WTC11 (cell line): ENCODE data around the gene MTOR. TPM values are rescaled to one million over a fixed set of nuclear protein-coding genes. Genes with fewer than 3 reads are reported as not detected.

Experiments
- ATAC-seq: fragments of 200-7000 bp; cut with Tn5 transposase; 2 replicates; pipeline ENCODE4 v1.10.0; 2021; ENCODE audit warnings: mild to moderate bottlenecking, moderate library complexity
- CTCF ChIA-PET: fragments of 300-600 bp; sonication (Branson Sonifier 250); formaldehyde crosslinking; loops from one replicate; lab custom pipeline; 2021; ENCODE audit warnings: antibody characterized with exemption; lab: Charles Lee
- POLR2A ChIA-PET: fragments of 350-600 bp; sonication (Branson Sonifier 250); formaldehyde crosslinking; loops from one replicate; lab custom pipeline; 2021; ENCODE audit warnings: antibody characterized with exemption; lab: Charles Lee
- DNase-seq: peaks from one replicate; pipeline ENCODE4 v3.0.0; 2021; ENCODE audit warnings: low spot score
- H3K27ac Mint-ChIP-seq: 2 replicates; pipeline ENCODE4 v1.8.0; 2021; ENCODE audit warnings: mixed read lengths
- H3K27me3 Mint-ChIP-seq: 2 replicates; pipeline ENCODE4 v1.8.0; 2021; ENCODE audit warnings: low read depth, mild to moderate bottlenecking, moderate library complexity, mixed read lengths
- H3K36me3 Mint-ChIP-seq: 2 replicates; pipeline ENCODE4 v1.8.0; 2021; ENCODE audit warnings: mixed read lengths
- H3K4me1 Mint-ChIP-seq: 2 replicates; pipeline ENCODE4 v1.8.0; 2022; ENCODE audit warnings: mixed read lengths
- H3K4me3 Mint-ChIP-seq: 2 replicates; pipeline ENCODE4 v1.8.0; 2021; ENCODE audit warnings: mild to moderate bottlenecking, moderate library complexity, mixed read lengths
- H3K9me3 Mint-ChIP-seq: 2 replicates; pipeline ENCODE4 v1.8.0; 2021; ENCODE audit warnings: mixed read lengths
- CBFB ChIP-seq: sonication (generic); formaldehyde crosslinking; IDR thresholded peaks from 2 replicates; pipeline ENCODE4 v1.8.1; 2022; ENCODE audit warnings: mild to moderate bottlenecking, low read depth, missing genetic modification reagents
- CDX4 ChIP-seq: fragments of 250-450 bp; sonication (Bioruptor Pico); IDR thresholded peaks from 2 replicates; pipeline ENCODE4 v1.9.0; 2021; ENCODE audit warnings: moderate library complexity, mild to moderate bottlenecking, inconsistent platforms, borderline replicate concordance
- CREB1 ChIP-seq: sonication (generic); formaldehyde crosslinking; IDR thresholded peaks from 2 replicates; pipeline ENCODE4 v1.8.0; 2023; ENCODE audit warnings: mild to moderate bottlenecking, missing genetic modification reagents
- CREM ChIP-seq: sonication (generic); formaldehyde crosslinking; IDR thresholded peaks from 2 replicates; pipeline ENCODE4 v1.8.1; 2022; ENCODE audit warnings: mild to moderate bottlenecking, missing genetic modification reagents, moderate library complexity
- FOXP1 ChIP-seq: sonication (generic); formaldehyde crosslinking; IDR thresholded peaks from 2 replicates; pipeline ENCODE4 v1.8.0; 2022; ENCODE audit warnings: missing genetic modification reagents, mild to moderate bottlenecking, moderate library complexity, borderline replicate concordance
- GABPB1 ChIP-seq: sonication (generic); formaldehyde crosslinking; IDR thresholded peaks from 2 replicates; pipeline ENCODE4 v1.8.1; 2023; ENCODE audit warnings: mild to moderate bottlenecking, missing genetic modification reagents
- MXD4 ChIP-seq: fragments of 250-450 bp; sonication (Bioruptor Pico); IDR thresholded peaks from 2 replicates; pipeline ENCODE4 v1.8.0; 2021; ENCODE audit warnings: mild to moderate bottlenecking, moderate library complexity, borderline replicate concordance
- OVOL2 ChIP-seq: fragments of 250-450 bp; sonication (Bioruptor Pico); IDR thresholded peaks from 2 replicates; pipeline ENCODE4 v1.9.0; 2021; ENCODE audit warnings: mild to moderate bottlenecking, borderline replicate concordance
- RELA ChIP-seq: sonication (generic); formaldehyde crosslinking; IDR thresholded peaks from 2 replicates; pipeline ENCODE4 v1.8.1; 2022; ENCODE audit warnings: missing genetic modification reagents, mild to moderate bottlenecking, borderline replicate concordance
- SMAD4 ChIP-seq: sonication (generic); formaldehyde crosslinking; IDR thresholded peaks from 2 replicates; pipeline ENCODE4 v1.8.0; 2022; ENCODE audit warnings: mild to moderate bottlenecking, missing genetic modification reagents
- TCF7 ChIP-seq: sonication (generic); formaldehyde crosslinking; IDR thresholded peaks from 2 replicates; pipeline ENCODE4 v1.8.0; 2022; ENCODE audit warnings: mild to moderate bottlenecking, low read depth, missing genetic modification reagents, moderate library complexity
- TEAD1 ChIP-seq: sonication (generic); formaldehyde crosslinking; IDR thresholded peaks from 2 replicates; pipeline ENCODE4 v1.8.0; 2022; ENCODE audit warnings: mild to moderate bottlenecking, missing genetic modification reagents
- TP53 ChIP-seq: sonication (generic); formaldehyde crosslinking; IDR thresholded peaks from 2 replicates; pipeline ENCODE4 v1.8.1; 2023; ENCODE audit warnings: mild to moderate bottlenecking, missing genetic modification reagents
- ZNF121 ChIP-seq: sonication (generic); formaldehyde crosslinking; IDR thresholded peaks from 2 replicates; pipeline ENCODE4 v1.8.0; 2023; ENCODE audit warnings: missing genetic modification reagents
- ZNF232 ChIP-seq: sonication (generic); formaldehyde crosslinking; IDR thresholded peaks from 2 replicates; pipeline ENCODE4 v1.8.0; 2022; ENCODE audit warnings: mild to moderate bottlenecking, missing genetic modification reagents
- ZNF423 ChIP-seq: fragments of 250-450 bp; sonication (Bioruptor Pico); IDR thresholded peaks from 2 replicates; pipeline ENCODE4 v2.1.2; 2022; ENCODE audit warnings: mild to moderate bottlenecking, moderate library complexity
- ZNF532 ChIP-seq: fragments of 250-450 bp; sonication (Bioruptor Pico); IDR thresholded peaks from 2 replicates; pipeline ENCODE4 v1.9.0; 2021; ENCODE audit warnings: mild to moderate bottlenecking, borderline replicate concordance
- ZNF671 ChIP-seq: fragments of 250-450 bp; sonication (Bioruptor Pico); IDR thresholded peaks from 2 replicates; pipeline ENCODE4 v1.8.0; 2021; ENCODE audit warnings: mild to moderate bottlenecking
- total RNA-seq: library from RNA; stranded (reverse); gene quantifications from 3 replicates; pipeline ENCODE4 v1.2.3, GENCODE V29; 2021
- TF ChIP-seq, protein P1 (sequence below): sonication (generic); formaldehyde crosslinking; IDR thresholded peaks from 2 replicates; pipeline ENCODE4 v1.8.0; 2022; ENCODE audit warnings: missing genetic modification reagents
- TF ChIP-seq, protein P2 (sequence below): sonication (generic); formaldehyde crosslinking; IDR thresholded peaks from 2 replicates; pipeline ENCODE4 v1.8.1; 2022; ENCODE audit warnings: mild to moderate bottlenecking, missing genetic modification reagents, moderate library complexity, borderline replicate concordance
- TF ChIP-seq, protein P3 (sequence below): fragments of 250-450 bp; sonication (Bioruptor Pico); IDR thresholded peaks from 2 replicates; pipeline ENCODE4 v1.8.0; 2021; ENCODE audit warnings: mild to moderate bottlenecking
- TF ChIP-seq, protein P4 (sequence below): sonication (generic); formaldehyde crosslinking; IDR thresholded peaks from 2 replicates; pipeline ENCODE4 v1.8.1; 2023; ENCODE audit warnings: mild to moderate bottlenecking, missing genetic modification reagents, borderline replicate concordance

MTOR gene
- total RNA-seq, 1 experiment from 2014 or later = 65.0 TPM

DNA sequence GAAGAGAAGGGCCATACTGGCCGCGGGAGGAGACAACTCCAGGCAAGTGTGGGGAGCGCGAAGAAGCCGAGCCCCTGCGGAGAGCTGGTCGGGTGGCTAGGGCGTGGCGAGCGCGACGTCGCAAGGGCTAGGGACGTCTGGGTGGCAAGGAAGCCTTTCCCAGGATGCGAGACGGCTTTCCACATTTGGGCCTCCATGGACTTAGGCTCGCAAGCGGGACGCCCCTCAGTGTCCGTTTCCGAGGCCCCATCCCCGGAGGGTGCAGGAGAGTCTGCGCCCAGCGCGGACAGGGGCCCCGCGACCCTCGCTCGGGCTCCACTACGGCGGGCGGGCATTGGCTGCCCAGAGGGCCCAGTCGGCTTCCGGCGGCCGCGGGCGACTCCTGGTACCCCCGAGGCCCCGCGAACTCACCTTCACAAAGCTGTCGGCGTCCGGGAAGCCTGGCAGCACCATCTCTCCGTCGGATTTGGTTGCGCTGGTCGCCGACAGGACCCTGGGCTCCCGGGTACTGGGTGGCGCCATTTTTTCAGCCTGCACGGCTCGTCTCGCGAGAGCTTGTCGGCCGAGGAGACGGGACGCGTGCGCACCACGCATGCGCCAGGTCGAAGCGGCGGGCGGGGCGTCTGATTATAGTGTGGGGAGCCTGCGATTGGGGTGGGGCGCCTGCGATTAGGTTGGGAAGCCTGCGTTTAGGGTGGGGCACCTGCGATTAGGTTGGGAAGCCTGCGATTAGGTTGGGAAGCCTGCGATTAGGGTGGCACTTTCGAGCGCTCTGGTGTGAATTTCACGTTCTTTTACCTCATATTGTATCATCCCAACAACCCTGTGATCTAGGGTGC lies 162.8 kb downstream of the MTOR start, which contains the start of gene EXOSC10:
TSS of gene EXOSC10 (minus strand) at position 560 of the 839 bp plus-strand sequence. CDS start at position 522, 38 bp downstream.
- Mint-ChIP-seq H3K4me3 (peak within 1 kb of the TSS; percentile 97), H3K27ac (peak within 1 kb of the TSS; percentile 68), H3K4me1 (peaks cover 6% of the 10 kb centered on the region), H3K36me3 (peaks cover 20% of the 10 kb centered on the region), H3K9me3 (no peaks in the 10 kb centered on the region), H3K27me3 (no peaks in the 10 kb centered on the region)
- ChIA-PET CTCF (interaction anchor here (0.6 to 3.0 kb wide), 6 partner anchors 23 to 546 kb away, joined by 3 to 42 read pairs (median 6); partner anchors contain the start of gene SRM), POLR2A (interaction anchor here (0.5 to 1.5 kb wide), 7 partner anchors 9 to 279 kb away, joined by 3 to 5 read pairs (median 3); partner anchors contain the start of gene SRM)
- ATAC-seq = peak; percentile 93
- DNase-seq = peak; percentile 96
- peak; percentile 38 for TF ChIP-seq CREM (CRISPR knock-in tag)
- no peak for TF ChIP-seq TEAD1 (CRISPR knock-in tag)
- TF ChIP-seq RELA (CRISPR knock-in tag) = peak; percentile 75; the same call in 1 of the 2 replicates
- no peak for TF ChIP-seq ZNF121 (CRISPR knock-in tag)
- no peak for TF ChIP-seq ZNF423
- TF ChIP-seq CDX4 (CRISPR knock-in tag) = no peak
- TF ChIP-seq TP53 (CRISPR knock-in tag) = peak; percentile 72; the same call in 1 of the 2 replicates
- TF ChIP-seq, protein P1, sequence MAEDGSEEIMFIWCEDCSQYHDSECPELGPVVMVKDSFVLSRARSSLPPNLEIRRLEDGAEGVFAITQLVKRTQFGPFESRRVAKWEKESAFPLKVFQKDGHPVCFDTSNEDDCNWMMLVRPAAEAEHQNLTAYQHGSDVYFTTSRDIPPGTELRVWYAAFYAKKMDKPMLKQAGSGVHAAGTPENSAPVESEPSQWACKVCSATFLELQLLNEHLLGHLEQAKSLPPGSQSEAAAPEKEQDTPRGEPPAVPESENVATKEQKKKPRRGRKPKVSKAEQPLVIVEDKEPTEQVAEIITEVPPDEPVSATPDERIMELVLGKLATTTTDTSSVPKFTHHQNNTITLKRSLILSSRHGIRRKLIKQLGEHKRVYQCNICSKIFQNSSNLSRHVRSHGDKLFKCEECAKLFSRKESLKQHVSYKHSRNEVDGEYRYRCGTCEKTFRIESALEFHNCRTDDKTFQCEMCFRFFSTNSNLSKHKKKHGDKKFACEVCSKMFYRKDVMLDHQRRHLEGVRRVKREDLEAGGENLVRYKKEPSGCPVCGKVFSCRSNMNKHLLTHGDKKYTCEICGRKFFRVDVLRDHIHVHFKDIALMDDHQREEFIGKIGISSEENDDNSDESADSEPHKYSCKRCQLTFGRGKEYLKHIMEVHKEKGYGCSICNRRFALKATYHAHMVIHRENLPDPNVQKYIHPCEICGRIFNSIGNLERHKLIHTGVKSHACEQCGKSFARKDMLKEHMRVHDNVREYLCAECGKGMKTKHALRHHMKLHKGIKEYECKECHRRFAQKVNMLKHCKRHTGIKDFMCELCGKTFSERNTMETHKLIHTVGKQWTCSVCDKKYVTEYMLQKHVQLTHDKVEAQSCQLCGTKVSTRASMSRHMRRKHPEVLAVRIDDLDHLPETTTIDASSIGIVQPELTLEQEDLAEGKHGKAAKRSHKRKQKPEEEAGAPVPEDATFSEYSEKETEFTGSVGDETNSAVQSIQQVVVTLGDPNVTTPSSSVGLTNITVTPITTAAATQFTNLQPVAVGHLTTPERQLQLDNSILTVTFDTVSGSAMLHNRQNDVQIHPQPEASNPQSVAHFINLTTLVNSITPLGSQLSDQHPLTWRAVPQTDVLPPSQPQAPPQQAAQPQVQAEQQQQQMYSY = no peak
- no peak for TF ChIP-seq ZNF671 (CRISPR knock-in tag)
- TF ChIP-seq, protein P2, sequence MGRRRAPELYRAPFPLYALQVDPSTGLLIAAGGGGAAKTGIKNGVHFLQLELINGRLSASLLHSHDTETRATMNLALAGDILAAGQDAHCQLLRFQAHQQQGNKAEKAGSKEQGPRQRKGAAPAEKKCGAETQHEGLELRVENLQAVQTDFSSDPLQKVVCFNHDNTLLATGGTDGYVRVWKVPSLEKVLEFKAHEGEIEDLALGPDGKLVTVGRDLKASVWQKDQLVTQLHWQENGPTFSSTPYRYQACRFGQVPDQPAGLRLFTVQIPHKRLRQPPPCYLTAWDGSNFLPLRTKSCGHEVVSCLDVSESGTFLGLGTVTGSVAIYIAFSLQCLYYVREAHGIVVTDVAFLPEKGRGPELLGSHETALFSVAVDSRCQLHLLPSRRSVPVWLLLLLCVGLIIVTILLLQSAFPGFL (CRISPR knock-in tag) = no peak
- TF ChIP-seq, protein P3, sequence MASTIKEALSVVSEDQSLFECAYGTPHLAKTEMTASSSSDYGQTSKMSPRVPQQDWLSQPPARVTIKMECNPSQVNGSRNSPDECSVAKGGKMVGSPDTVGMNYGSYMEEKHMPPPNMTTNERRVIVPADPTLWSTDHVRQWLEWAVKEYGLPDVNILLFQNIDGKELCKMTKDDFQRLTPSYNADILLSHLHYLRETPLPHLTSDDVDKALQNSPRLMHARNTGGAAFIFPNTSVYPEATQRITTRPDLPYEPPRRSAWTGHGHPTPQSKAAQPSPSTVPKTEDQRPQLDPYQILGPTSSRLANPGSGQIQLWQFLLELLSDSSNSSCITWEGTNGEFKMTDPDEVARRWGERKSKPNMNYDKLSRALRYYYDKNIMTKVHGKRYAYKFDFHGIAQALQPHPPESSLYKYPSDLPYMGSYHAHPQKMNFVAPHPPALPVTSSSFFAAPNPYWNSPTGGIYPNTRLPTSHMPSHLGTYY (CRISPR knock-in tag) = no peak
- TF ChIP-seq, protein P4, sequence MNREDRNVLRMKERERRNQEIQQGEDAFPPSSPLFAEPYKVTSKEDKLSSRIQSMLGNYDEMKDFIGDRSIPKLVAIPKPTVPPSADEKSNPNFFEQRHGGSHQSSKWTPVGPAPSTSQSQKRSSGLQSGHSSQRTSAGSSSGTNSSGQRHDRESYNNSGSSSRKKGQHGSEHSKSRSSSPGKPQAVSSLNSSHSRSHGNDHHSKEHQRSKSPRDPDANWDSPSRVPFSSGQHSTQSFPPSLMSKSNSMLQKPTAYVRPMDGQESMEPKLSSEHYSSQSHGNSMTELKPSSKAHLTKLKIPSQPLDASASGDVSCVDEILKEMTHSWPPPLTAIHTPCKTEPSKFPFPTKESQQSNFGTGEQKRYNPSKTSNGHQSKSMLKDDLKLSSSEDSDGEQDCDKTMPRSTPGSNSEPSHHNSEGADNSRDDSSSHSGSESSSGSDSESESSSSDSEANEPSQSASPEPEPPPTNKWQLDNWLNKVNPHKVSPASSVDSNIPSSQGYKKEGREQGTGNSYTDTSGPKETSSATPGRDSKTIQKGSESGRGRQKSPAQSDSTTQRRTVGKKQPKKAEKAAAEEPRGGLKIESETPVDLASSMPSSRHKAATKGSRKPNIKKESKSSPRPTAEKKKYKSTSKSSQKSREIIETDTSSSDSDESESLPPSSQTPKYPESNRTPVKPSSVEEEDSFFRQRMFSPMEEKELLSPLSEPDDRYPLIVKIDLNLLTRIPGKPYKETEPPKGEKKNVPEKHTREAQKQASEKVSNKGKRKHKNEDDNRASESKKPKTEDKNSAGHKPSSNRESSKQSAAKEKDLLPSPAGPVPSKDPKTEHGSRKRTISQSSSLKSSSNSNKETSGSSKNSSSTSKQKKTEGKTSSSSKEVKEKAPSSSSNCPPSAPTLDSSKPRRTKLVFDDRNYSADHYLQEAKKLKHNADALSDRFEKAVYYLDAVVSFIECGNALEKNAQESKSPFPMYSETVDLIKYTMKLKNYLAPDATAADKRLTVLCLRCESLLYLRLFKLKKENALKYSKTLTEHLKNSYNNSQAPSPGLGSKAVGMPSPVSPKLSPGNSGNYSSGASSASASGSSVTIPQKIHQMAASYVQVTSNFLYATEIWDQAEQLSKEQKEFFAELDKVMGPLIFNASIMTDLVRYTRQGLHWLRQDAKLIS (CRISPR knock-in tag) = no peak
- TF ChIP-seq FOXP1 (CRISPR knock-in tag) = peak; percentile 66; the same call in 1 of the 2 replicates
- TF ChIP-seq OVOL2 (CRISPR knock-in tag) = no peak
- TF ChIP-seq CREB1 (CRISPR knock-in tag) = no peak
- TF ChIP-seq GABPB1 = 0 out of 2 replicates have a peak, but pooled peaks have one; percentile 45
- no peak for TF ChIP-seq ZNF532 (CRISPR knock-in tag)
- TF ChIP-seq TCF7 = no peak
- TF ChIP-seq ZNF232 (CRISPR knock-in tag) = no peak
- TF ChIP-seq SMAD4 (CRISPR knock-in tag) = no peak
- TF ChIP-seq CBFB (CRISPR knock-in tag) = no peak
- no peak for TF ChIP-seq MXD4 (CRISPR knock-in tag)
